Measurements from ENCODE around the gene EGFR.

Gene EGFR

DNA sequence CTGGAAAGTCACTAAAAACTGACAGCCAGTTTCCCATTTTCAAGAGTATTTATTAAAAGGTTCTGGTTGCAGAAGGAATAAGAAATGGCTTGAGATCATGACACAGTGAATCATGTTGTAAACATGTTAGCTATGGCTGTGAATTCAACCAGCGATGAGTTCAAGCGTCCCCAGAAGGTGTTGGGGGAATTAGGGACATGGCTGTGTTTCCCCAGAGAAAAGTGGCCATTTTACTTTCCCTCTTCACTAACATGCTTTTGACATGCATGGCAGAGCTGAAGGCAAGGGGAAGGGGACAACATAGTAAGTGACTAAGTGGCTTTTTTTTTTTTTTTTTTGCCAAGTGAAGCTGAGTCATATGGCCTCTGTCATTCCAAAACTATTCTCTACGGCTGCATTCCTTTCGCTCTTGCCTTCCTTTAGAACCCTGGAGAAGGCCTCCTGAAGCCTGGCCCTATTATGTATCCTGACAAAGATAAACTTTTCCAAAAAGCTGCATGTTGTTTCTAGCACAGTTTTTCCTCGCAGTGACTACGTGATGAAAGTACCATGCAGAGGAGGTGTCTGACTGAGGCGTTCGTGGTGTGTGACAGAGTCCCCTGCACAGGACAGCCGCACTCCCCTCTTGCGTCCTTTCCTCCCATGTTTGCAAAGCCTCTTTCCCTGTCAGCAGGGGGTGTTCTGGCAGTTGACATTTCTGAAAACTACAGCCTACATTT, 46.9 kb downstream of the EGFR start:
- no peak for DNase-seq

DNA sequence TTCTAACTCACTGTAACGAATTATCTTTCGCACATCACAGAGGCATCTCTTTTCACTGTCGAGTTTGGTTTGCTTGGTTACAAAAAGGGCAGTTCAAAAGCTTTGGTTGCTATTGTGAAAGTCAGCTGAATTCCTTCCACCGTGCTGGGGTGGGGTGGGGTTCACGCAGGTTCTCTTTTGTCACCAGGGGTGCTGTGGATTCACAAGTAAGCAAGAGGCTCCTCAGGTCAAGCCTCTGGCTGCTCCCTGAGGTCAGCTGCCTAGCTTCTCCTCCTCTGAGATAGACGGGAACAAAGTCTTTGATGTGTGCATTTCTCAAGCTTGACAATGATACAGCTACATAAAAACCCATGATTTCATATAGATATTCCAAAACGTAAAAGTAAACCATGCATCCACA, 47.7 kb downstream of the EGFR start:
- DNase-seq: no peak

DNA sequence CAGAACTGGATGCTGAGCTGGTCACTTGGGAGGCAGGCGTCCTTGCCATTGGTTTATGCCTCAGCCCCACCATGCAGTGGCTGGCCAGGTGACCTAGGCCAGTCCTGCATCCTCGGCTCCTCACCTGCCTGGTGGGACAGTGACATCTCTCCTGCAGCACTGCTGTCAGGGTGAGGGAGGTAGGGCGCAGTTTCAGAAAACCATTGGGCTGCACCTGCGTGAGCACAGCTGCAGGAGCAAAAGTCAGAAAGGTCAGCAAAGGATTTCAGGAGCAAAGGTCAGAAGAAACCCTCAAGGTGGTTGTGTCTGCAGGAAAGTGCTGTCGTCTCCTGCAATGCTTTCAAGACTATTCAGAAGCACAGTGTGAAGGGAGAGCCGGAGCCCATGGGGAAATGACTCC, 48.1 kb downstream of the EGFR start:
- no peak for DNase-seq

DNA sequence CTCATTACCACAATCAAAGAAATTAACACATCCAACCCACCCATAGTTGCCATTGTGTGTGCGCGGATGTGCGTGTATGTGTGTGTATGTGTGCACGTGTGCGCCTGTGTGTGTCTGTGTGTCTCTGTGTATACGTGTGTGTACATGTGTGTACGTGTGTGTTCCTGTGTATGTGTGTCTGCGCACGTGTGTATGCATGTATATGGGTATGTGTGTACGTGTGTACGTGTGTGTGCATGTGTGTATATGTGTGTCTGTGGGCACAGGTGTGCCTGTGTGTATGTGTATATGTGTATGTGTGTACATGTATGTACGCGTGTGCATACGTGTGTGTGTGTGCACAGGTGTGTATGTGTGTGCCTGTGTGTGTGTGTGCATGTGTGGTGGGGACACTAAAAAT, 48.9 kb downstream of the EGFR start:
- DNase-seq: no peak

DNA sequence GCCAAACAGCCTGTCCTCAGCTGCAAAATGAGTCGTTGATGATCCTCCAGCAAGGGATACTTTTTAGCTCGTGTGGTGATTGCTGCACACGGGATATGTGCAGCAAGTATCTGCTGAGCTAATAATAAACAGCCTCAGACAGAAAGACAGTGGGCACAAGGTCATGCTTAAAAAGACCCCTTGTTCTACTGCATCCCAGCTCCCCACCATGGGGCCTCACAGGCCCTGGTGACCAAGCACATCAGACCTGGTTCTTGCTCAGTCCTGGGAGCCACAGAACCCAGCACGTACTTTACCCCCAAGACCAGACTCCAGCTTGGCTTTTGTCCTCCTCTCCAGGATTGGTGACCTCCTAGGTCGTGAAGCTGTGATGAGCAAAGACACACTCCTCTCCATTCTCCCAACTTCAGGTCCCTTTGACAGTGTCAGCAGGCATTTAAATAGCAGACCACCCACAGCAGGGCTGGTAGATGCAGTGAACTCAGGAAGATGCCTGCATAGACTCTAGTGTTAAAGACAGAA, 50.5 kb downstream of the EGFR start:
- DNase-seq: no peak

DNA sequence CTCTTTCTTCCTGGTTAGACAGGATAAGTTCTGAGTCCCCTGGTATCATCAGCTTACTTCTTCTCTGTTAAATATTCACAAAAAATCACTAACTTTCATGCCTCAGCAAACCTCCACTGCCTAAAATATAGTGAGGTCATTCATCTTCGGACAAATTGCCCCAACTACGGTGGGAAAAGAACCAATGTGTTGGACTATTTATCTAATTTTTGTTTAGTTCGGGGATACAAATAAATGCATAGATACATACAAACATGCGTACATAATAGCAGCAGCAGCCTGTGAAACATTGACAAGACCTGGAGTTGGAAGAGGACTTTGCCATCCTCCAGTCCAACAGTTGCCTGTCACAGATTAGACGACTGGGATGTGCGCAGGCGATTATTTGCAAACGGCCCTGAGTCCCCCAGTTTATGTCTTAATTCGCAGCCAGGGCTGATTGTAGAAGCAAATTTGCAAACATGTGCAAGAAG, 51.5 kb downstream of the EGFR start:
- no peak for DNase-seq

DNA sequence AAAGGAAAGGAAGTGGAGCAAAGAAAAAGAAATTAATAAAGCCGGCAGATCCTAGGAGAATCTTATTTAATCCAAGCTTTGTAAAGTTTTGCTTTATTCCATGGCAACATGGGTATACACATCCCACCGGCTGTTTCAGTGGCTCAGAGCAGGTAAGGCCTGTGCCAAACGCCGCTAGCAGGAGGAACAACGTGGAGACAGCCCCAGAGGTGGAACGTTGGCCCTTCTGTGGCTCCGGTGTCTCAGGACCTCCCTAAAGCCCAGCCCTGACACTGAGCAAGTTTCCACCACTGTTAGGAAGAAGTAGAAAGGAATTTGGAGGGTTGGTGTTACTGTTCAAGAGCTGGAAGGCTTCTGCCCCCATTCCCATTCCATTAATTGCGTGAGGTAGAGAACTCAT, 52.0 kb downstream of the EGFR start:
- no peak for DNase-seq

DNA sequence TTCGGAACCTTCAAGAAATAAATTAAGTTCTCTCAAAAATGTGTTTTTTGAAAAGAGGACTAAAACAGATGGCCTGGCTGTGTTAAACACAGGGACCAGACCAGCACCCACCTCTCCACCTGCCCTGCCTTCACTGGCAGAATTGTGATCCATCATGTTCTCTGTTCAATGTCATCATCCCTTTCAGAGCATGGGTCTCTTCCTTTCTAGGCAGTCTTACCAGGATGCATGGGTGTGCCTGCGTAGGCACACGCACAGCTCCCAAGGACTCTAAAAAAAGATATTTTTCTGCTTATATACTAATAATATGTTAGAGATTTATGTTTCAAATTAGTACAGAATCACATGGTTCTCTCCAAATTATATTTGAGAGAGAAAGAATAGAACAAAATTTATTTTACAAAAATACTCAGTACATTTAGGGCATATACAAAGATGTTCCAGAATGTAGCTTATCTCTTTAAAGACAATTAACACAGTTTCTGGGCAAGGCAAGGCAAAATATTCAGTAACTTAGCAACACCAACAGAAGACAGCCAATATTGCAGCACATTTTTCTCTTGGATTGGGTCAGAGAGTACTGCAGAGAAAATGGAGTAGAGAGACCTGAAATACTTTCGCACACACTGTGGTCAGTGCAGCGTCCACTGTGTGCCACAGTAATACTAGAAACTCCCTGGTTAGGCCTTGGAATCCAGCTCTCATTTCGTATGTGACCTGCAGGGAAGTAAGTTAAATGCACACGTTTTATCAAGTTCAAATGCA, 52.8 kb downstream of the EGFR start:
- no peak for DNase-seq

DNA sequence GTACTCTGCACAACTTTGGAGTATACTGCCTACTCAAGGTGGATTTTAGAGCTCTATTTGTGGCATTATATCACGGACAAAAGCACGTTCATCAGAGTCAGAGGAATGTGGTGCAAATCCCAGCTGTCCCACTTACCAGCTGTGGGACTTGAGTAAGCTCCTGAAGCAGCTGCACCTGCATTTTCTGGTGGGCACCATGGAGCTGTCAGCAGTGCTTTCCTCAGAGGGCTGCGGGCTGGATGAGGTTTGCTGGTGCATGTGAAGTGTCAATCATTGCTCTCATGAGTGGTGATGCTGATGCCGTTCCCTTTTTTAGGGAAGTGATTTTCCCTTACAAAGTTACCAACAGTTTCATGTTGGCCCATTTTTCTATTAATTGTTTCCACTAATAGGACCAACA, 53.4 kb downstream of the EGFR start:
- no peak for DNase-seq

DNA sequence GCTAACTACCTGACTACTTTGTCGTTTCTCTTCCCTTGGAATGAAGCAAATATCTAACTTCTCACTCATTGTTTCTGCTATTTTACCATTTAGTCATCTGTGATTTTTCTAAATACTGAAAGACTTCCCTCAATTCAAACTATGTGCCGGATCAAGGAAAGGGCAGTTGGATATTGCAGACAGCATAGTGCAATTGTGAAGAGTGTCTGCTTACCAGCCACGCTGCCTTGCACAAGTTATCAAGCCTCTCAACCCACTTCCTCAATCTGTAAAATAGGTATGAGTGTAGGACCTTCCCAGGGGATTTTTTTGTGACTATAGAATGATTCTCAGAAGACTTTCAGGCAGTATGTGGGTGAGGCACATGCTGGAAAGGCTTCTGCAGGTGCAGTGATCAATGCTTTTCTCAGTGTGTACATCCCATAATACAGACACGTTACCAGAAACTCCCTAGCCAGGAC, 54.3 kb downstream of the EGFR start:
- no peak for DNase-seq

DNA sequence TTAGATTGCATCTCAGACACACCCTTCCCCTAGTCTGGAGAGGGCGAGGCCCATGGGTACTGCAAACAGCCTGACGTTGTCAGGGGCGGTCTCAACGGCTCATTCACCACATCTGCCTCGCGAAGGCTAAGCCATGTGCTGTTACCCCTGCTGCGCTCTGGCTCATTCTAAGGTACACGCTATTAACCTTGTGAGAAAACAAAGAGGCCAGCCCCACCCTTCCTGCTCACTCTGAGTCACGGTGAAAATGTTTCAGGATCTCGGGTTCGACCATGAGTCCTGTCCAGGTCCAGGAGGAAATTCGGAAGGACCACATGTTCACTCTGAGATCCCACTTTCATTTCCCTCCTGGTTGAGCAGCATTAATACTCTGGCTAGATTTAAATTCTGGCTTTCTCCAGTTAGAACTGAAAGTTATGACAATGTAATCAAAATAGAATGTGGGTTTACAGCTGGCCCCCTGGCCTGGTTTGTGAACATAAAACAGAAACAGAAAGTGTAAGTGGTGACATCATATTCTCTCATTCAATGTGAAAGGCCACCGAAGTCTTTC, 55.2 kb downstream of the EGFR start:
- DNase-seq: no peak

DNA sequence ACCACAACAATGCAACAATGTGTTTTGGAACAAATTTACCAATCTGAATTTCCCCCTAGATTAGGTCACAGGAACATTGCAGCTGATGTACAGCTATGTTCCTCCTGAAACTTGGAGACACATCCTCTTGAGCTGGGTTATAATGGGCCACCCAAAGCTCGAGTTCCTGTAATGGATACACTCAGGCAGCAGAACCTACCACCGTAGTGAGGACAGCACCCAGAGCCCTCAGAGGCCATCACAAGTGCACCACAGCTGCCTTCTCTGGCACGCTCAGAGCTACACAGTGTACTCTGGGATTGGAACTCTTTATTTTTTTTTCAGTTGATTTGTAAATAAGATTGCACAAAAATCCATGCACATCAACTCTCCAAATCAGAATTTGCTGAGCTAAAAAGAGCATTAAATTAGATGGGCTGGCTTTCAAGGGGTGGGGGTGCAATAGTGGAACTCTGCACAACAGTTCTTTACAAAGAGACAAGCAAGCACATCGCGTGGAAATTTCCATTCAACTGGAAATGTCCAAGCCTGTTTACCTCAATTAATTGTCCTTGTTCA, 56.7 kb downstream of the EGFR start:
- DNase-seq: no peak

DNA sequence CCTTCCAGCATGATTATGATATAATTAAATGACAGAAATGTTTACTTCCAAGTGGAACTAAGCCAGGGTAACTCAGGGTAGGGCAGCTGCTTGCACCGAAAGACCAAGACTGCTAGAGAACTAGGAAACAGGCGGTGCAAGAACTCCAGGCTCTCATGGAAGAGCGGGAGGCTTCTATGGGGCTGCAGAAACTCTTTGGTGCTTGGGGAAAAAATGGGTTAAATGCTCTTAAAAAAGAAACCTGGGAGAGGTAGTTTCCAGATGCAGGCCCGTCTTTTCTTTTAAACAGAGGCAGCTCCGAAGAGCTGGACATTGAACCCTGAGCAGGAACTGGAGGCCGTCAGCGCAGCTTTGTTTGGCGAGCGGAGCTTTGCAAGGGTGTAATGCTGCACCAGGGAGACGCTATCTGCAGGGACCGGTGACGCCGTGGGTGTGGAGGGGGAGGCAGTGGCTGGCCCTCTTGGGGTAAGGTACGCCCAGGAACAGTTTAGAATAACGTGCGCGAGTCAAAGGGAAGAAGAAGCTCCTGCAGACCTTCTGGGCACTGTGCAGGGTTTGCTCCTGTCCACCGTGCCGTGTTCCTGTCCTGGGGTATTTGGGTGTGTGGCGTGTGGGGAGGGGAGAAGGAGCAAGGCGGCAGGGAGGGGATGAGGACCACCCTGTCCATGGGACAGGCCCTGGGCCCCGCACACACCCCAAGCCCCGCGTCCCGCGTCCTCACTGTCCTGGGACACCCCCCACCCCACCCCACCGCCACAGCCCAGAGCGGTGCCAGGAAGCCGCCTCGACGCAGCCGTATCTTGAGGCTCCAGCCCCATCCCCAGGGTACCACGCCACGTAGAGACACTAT, 59.0 kb downstream of the EGFR start:
- peak; percentile 20 for DNase-seq

DNA sequence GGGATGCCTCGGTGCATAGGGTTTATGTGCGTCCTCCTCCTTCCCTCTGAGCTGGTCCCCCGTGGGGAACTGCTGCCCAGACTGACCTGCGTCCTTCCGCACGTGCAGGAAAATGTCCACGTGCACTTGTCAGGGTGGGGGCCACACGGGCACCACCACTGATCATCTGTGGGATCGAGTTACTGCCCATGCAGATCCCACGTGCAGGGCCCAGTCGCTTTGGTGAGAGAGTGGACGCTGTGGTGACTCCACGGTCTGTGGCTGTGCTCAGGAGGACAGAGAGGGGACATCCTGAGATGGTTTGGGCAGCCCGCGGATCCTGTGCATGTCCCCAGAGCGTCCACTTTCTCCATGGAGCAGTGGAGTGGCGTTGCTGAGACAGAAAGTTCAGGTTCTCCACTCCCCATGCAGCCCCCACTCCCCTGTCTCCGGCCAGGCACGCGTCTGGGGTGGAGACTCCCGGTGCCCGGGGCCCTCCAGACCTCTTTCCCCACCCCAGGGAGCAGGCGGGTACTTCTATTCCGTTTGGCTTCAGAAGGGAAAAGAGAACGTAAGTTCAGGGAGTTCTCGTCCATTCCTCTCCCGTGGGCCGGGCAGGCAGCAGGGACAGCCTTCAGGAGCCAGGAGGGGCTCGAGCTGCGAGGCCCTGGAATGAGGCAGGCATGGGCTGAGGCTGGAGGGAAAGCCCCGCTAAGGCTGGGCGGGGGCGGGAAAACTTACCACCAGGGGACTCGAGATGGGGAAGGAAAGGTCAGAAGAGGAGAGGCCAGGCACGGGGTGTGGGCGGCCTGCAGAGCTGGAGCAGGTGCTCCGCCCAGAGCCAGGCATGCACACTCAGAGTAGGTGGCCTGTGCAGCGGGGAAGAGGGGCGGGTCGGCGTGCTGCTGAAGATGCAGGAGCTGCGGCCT, 59.9 kb downstream of the EGFR start:
- DNase-seq: peak; percentile 53

DNA sequence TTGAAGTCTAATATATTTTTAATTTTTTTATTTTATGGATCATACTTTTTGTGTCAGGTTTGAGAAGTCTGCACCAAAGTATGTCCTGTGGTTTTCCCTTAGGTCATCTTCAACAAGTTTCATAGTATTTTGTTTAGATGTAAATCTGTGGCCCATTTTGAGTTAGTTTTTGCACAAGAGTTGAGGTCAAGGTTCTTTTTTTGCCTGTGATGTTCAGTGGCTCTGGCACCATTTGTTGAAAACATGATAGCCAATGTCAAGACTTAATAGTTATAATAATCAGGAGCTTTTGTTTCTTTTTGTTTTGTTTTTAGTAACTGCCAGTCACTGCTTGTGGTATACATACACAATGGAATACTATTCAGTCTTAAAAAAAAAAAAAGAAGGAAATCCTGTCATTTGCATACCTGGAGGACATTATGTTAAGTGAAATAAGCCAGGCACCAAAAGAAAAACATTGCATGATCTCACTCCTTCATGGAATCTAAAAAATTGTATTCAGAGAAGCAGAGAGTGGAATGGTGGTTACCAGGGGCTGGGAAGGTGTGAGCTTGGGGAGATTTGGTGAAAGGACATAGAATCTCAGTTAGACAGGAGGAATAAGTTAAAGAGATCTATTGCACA, 61.3 kb downstream of the EGFR start:
- no peak for DNase-seq

DNA sequence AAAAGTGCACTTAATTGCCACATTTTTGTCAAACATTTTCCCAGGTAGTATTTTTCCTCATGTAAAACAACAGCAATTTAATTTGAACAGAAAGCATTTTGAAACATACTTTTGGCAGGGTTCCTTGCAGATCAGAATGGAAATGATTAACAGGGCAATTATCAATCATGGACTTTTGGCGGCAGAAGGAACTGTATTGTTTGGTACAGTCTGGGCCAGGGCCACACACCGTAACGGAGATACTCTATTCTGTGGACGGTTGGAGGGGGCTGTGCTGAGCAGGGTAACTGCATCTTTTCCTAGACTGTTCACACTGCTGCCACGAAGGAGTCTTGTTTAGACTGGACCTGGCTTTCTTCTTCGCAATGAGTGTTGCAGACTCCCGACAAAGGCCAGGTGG, 62.3 kb downstream of the EGFR start:
- no peak for DNase-seq

DNA sequence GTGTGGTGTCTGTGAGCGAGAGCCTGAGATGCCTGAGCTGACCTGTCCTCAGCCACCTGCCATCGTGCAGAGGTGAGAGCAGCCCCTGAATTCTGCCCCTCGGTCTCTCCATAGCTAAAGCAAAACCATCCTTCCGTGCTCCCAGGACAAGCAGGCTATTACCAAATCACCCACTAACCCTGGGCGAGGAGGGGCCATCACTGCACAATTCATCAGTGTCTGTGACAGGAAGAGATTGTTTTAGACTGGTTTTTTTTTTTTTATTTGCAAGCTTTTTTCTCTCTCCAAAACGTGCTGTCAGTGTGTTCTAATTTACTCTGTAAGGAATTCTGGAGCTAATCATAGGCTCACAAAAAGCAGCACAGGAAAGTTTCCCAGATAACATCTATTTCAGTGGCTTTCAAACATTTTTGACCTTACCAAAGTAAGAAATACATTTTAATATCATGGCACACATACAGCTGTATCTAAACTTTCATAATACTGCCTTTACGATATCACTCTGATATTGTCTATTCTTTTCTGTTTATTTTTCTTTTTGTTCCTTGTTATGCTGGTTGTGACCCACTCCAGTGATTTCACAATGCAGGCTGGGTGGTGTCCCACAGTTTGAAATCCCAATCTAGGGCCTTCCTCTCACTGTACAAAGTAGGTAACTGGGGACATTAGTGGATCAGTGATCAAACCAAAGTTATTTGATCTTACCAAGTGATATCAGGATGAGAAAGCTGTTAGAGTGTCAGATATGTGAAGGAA, 62.8 kb downstream of the EGFR start:
- no peak for DNase-seq

DNA sequence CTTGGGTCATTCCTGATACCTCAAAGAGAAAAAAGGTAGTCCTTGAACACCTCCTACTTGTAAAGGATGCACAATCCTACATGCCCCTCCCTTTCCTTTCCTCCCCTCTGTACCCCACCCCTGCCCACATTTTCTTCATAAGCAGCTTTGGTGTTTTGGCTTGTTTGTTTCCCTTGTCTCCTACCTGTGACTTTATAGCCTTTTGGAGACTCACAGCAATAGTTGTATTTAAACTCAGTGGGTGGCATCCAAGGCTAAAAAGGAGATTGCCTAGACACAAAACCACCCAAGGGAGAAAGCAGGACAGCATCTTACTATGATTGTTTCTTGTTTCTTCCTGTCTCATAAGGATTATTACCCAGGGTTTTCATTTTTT, 63.4 kb downstream of the EGFR start:
- DNase-seq: no peak

DNA sequence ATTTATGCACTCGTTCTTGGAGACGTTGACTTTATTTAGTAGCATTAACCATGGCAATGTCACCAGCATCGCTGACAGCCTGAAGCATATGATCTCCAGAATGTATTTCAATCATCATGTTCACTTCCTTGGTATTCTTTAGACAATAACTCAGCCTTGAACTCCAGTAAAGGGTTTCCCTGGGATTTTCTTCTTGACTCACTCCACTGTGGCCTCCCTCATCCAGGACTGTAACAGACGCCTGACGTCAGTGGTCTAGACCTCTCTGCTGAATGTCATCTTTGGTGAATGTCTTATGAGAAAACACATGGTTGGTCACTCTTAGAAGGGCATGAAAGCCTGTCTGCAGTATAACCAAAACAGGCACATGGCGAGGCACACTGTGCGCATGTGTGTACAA, 64.4 kb downstream of the EGFR start:
- no peak for DNase-seq

DNA sequence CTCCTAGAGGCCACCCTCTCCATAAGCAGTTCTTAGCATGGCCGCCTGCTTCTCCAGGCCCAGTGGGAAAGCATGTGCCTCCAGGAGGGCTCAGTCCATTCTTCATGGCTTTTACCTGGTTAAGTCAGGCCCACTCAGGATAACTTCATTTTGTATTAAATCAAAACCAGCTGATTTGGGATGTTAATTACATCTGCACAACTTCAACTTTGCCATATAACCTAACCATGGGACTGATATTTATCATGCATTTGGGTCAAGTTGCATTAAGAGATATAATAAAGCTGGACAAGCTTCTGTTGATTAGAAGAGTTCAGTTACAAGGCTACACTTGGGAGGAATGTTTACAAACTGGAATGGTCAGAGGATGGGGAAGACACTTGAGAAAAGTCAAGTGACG, 65.5 kb downstream of the EGFR start:
- DNase-seq: no peak

All from right forelimb (tissue), 1 donor.